Measurements from ENCODE around the gene LRSAM1. TPM values are rescaled to one million over a fixed set of nuclear protein-coding genes. Genes with fewer than 3 reads are reported as not detected.
"Not testable (repeated sequence)": the region's sequence is repeated elsewhere in the genome, so short reads cannot be mapped to it uniquely, and the experiment has no call there.

Gene LRSAM1
- total RNA-seq, 4 donors from 2014 or later: 15.5 to 26.5 (median 20.2) TPM

DNA sequence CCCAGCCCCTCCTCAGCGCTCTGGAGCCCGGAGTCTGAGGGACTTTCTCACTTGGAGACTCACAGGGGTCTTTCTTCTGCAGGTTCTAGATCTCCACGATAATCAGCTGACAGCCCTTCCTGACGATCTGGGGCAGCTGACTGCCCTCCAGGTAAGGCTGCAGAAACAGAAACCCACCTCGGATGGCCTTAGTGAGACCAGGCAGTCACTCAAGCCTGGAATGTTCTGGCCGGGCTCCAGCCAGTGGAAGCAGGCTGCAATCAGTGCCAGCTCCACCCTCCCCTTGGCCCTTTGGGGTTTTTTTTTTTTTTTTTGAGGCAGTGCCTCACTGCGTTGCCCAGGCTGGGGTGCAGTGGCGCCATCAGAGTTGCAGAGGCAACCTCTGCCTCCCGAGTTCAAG is 7.6 kb downstream of the LRSAM1 start:
- no peaks in the 10 kb centered on the region for H3K27me3 ChIP-seq
- no peak overlapping the region for H3K4me3 ChIP-seq
- ATAC-seq: no peak
- TF ChIP-seq EP300 (IDR thresholded peaks at IDR 0.05) (no peak), POLR2A (IDR thresholded peaks at IDR 0.05) (no peak), POLR2AphosphoS5 (IDR thresholded peaks at IDR 0.05) (no peak)
- TF ChIP-seq, protein P1, sequence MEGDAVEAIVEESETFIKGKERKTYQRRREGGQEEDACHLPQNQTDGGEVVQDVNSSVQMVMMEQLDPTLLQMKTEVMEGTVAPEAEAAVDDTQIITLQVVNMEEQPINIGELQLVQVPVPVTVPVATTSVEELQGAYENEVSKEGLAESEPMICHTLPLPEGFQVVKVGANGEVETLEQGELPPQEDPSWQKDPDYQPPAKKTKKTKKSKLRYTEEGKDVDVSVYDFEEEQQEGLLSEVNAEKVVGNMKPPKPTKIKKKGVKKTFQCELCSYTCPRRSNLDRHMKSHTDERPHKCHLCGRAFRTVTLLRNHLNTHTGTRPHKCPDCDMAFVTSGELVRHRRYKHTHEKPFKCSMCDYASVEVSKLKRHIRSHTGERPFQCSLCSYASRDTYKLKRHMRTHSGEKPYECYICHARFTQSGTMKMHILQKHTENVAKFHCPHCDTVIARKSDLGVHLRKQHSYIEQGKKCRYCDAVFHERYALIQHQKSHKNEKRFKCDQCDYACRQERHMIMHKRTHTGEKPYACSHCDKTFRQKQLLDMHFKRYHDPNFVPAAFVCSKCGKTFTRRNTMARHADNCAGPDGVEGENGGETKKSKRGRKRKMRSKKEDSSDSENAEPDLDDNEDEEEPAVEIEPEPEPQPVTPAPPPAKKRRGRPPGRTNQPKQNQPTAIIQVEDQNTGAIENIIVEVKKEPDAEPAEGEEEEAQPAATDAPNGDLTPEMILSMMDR (IDR thresholded peaks at IDR 0.05): no peak
- H3K9me3 ChIP-seq: no peaks in the 10 kb centered on the region
- no peaks in the 10 kb centered on the region for H3K4me1 ChIP-seq
- 54 to 76% methylated on average over 5 to 7 of the region's 9 CpGs for WGBS, 2 donors (ENCODE audit: low coverage in 1 of 2)
- no peak overlapping the region for H3K27ac ChIP-seq
- peaks cover 0 to 100% of the 10 kb centered on the region in 2 donors for H3K36me3 ChIP-seq

DNA sequence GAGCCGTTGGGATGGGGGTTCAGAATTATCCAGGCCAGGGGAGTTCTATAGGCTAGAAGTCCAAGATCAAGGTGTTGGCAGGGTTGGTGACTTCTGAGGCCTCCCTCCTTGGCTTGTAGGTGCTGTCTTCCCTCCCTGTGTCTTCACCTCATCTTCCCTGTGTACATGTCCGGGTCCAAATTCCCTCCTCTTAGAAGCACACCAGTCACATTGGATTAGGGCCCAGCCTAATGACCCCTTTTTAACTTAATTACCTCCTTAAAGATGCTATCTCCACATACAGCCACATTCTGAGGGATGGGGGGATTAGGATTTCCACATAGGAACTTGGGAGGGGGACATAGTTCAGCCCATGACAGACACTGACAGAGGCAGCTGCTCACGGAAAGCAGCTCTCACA is 12.1 kb downstream of the LRSAM1 start:
- Histone ChIP-seq H3K4me3 (no peak overlapping the region), H3K9me3 (no peaks in the 10 kb centered on the region), H3K36me3 (peaks cover 0 to 97% of the 10 kb centered on the region in 2 donors), H3K27ac (no peak overlapping the region), H3K27me3 (no peaks in the 10 kb centered on the region), H3K4me1 (no peaks in the 10 kb centered on the region)
- no peak for ATAC-seq
- WGBS, 2 donors (ENCODE audit: low coverage in 1 of 2): 50 to 78% methylated on average over 1 of the region's 3 CpGs
- TF ChIP-seq, protein P1 (IDR thresholded peaks at IDR 0.05): no peak
- TF ChIP-seq EP300 (IDR thresholded peaks at IDR 0.05): no peak
- no peak for TF ChIP-seq POLR2A (IDR thresholded peaks at IDR 0.05)
- TF ChIP-seq POLR2AphosphoS5 (IDR thresholded peaks at IDR 0.05): no peak

DNA sequence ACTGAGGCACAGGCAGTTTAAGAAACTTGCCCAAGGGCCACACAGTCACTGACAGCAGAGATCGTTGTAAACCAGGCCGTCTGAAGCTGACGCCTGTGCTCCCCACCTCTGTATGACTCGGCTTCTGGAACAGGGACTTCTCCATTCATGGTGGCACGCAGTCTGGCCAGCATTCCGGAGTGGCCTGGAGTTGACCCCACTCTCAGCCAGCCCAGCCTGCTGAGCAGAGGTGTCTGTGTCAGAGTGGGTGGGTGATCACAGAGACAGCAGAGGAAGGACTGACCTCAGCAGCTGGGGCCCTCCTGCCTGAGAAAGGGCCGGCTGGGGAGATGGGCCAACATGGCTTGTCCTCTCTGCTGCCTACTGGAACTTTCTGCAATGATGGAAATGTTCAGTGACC is 12.6 kb downstream of the LRSAM1 start:
- Histone ChIP-seq H3K4me1 (no peaks in the 10 kb centered on the region), H3K27me3 (no peaks in the 10 kb centered on the region), H3K36me3 (peaks cover 0 to 97% of the 10 kb centered on the region in 2 donors), H3K27ac (no peak overlapping the region), H3K9me3 (no peaks in the 10 kb centered on the region), H3K4me3 (no peak overlapping the region)
- WGBS, 2 donors (ENCODE audit: low coverage in 1 of 2): no CpG with 5 or more reads among the region's 7 CpGs
- no peak for ATAC-seq
- TF ChIP-seq, protein P1 (IDR thresholded peaks at IDR 0.05): no peak
- TF ChIP-seq POLR2AphosphoS5 (IDR thresholded peaks at IDR 0.05): no peak
- TF ChIP-seq EP300 (IDR thresholded peaks at IDR 0.05): no peak
- no peak for TF ChIP-seq POLR2A (IDR thresholded peaks at IDR 0.05)

DNA sequence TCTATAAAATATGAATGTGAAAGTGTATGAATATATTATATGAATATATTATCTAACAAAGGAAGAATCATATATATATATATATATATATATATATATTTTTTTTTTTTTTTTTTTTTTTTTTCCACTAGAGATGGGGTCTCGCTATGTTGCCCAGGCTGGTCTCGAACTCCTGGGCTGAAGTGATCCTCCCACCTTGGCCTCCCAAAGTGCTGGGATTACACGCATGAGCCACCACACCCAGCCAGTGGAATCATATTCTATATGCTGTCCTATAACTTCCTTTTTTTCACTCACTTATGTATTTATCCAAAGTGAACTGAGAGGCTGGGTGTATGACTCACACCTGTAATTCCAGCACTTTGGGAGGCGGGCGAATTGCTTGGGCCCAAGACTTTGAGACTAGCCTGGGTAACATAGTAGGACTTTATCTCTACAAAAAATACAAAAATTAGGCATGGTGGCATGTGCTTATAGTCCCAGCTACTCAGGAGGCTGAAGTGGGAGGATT is 15.2 kb downstream of the LRSAM1 start:
- 93% methylated on average over 3 of the region's 5 CpGs; no CpG with 5 or more reads in 1 of the 2 donors for WGBS, 2 donors (ENCODE audit: low coverage in 1 of 2)
- H3K9me3 ChIP-seq, H3K4me3 ChIP-seq, H3K27me3 ChIP-seq, H3K27ac ChIP-seq, H3K4me1 ChIP-seq, ATAC-seq: not testable (repeated sequence)
- H3K36me3 ChIP-seq: peaks cover 0 to 97% of the 10 kb centered on the region in 2 donors

DNA sequence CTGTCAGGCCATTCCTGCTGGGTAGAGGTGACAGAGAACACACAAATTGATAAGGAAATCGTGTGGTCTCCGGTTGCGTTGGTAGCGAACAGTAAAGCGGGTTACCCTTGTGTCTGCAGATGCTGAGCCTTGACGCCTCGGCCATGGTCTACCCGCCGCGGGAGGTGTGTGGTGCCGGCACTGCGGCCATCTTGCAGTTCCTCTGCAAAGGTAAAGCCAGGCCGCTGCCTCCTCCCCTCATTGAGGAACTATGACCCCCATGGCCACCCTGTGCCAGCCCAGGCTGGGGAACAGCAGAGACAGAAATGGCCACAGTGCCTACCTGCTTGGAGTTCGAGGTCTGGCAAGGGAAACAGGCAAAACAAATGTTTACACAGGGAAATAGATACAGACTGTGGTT is 16.3 kb downstream of the LRSAM1 start:
- no peaks in the 10 kb centered on the region for H3K9me3 ChIP-seq
- H3K36me3 ChIP-seq: peaks cover 0 to 92% of the 10 kb centered on the region in 2 donors

More for the DNA sequence above, 16.3 kb downstream of the LRSAM1 start:
- WGBS, 2 donors (ENCODE audit: low coverage in 1 of 2): 90% methylated on average over 4 of the region's 14 CpGs; no CpG with 5 or more reads in 1 of the 2 donors
- no peak for TF ChIP-seq POLR2AphosphoS5 (IDR thresholded peaks at IDR 0.05)
- TF ChIP-seq POLR2A (IDR thresholded peaks at IDR 0.05): no peak
- TF ChIP-seq, protein P1 (IDR thresholded peaks at IDR 0.05): no peak
- TF ChIP-seq EP300 (IDR thresholded peaks at IDR 0.05): no peak
- no peak overlapping the region for H3K27ac ChIP-seq
- H3K4me1 ChIP-seq: no peaks in the 10 kb centered on the region
- no peak overlapping the region for H3K4me3 ChIP-seq
- no peak for ATAC-seq
- no peaks in the 10 kb centered on the region for H3K27me3 ChIP-seq

Data from gastroesophageal sphincter (tissue), 4 donors.